SIG-M5 (cell line): ENCODE measurements around the gene KHNYN.

Experiments
- DNase-seq: peaks from one replicate; lab custom pipeline; 2025; lab: John Stamatoyannopoulos, UW

KHNYN gene

DNA sequence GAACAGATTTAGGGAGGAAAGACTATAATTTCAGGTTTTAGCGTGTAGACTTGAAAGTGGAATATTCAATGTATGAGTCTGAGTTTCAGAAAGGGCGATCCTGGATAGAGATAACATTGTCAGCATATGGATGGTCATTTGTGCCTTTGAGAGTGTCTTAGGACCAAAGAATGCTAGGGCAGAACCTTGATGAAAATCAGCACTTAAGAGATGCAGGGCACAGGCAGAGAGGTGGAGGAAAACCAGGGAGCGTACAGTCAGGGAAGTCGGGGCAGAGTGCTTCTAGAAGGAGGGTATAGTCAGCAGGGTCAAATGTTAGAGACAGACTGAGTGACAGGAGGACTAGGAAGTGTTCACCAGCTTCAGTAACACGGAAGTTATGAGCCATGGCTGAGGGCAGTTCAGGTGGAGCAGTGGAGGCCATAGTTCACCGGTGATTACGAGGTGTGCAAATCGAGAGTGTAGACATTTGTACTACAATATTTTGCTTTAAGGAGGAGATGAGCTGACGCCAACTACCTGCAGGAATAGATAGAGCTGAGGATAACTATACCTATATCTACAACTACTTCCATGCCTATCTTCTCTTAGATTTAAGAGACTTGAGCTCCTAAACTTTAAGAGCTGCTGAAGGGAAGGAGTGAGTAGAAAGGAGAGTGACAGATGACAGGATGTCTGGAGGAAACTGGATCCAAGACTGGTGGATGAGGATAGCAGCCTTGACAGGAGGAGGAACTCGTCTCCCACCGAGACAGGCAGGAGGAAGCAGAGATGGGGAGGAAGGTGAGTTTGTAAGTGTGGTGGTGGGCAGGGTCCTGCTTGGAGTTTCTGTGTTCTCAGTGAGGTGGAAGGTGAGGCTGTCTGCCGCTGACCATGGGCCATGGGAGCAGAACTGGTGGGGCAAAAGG, 6.8 kb upstream of the KHNYN start:
- DNase-seq: no peak

GRCh38 chr14:24425704-24426103, 4.0 kb upstream of the KHNYN start:
- no peak for DNase-seq

DNA sequence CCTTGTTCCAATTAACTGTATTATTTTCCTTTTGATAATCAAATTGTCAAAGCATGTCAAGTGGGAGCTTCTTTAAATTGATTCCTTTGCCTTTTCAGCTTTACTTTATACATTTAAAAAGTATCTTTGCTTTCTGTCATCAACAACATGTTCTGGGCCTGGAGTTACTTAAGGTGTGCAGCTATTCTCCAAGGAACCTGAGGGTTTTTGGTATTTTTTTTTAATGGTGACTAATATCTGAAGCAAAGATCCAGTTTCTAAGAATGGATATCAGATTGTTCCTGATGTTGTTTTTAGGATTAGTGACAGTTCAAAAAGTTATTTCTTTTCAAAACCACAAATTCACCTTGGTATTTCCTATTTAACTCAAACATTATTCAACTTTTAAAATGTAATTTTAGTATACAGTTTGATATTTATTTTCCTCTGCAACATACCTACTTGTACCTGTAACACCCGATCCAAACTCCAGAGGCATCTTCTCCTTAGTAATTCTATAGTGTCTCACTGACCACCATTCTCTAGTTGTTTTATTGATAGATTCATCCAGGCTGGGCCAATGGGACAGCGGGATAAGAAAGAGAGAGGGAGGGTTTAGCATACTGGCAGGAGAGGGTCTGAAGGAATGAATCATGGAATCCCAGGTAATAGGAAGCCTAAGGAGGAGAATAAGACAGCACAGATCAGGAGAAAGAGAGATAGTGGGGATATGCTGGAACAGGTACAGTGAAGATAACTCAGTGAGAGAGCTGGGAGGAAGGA, 3.4 kb upstream of the KHNYN start:
- DNase-seq: no peak

- DNase-seq: no peak
Observed at GRCh38 chr14:24426912-24427536, 2.7 kb upstream of the KHNYN start.

GRCh38 chr14:24427537-24428508, 1.9 kb upstream of the KHNYN start:
- DNase-seq: no peak

DNA sequence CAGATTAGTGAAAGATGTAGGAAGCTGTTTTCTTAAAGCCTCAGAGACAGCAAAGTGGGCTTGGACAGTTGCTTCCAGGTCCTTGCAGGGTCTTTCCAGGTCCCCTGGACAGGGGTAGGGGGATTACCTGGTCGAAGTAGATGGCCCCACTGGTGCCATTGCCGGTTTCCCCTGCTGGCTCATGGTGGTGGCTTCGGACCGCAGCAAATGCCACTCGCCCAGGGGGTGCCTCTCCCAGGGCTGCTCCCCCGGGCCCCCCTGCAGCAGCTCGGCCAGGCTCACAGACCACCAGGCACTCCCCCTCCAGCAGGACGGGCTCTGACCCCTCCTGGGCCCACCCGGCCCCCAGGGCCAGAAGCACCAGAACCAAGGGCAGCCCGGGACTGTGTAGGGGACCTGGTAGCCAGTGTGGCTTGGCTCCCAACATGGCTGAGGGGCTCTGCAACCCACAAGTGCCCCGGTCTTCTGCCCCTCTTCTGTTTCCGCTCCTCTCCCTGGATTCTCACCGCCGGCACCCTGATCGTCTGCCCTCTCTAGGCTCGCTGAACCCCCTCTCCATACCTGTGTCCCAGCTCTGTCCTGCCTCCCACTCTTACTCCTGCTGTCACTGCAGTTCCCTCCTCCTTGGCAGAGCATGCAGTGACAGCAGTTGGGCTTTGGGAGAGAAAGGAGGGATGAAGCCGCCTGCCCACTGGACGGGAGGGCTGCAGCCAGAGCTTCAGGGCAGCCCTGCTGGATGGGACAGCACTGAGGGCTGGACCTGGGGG, 943 bp upstream of the KHNYN start:
- no peak for DNase-seq

DNA sequence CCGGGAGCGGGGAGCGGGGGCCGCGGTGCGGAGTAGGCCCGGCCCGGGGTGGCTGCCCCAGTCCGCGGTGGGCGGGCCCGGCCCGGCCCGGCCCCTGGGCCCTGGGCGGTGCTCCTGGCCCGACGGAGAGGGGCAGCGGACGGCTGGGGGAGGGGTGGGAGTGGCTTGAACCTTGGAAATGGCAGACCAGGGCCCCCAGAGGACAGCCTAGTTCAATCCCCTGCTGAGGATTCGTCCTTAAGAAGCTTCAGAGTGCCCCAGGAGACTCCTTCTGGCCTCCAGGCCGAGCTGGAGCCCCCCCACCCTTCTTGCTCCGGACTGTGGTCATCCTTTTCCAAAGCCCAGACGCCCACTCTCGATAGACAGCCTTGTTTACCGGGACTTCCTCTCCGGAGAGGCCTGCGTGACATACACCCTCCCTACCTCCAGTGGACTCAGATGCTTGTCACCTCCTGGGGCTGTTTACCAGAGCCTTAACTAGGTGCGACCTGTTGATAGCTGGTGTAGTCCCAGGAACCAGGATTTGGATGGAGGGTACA, 458 bp downstream of the KHNYN start:
- DNase-seq: no peak

DNA sequence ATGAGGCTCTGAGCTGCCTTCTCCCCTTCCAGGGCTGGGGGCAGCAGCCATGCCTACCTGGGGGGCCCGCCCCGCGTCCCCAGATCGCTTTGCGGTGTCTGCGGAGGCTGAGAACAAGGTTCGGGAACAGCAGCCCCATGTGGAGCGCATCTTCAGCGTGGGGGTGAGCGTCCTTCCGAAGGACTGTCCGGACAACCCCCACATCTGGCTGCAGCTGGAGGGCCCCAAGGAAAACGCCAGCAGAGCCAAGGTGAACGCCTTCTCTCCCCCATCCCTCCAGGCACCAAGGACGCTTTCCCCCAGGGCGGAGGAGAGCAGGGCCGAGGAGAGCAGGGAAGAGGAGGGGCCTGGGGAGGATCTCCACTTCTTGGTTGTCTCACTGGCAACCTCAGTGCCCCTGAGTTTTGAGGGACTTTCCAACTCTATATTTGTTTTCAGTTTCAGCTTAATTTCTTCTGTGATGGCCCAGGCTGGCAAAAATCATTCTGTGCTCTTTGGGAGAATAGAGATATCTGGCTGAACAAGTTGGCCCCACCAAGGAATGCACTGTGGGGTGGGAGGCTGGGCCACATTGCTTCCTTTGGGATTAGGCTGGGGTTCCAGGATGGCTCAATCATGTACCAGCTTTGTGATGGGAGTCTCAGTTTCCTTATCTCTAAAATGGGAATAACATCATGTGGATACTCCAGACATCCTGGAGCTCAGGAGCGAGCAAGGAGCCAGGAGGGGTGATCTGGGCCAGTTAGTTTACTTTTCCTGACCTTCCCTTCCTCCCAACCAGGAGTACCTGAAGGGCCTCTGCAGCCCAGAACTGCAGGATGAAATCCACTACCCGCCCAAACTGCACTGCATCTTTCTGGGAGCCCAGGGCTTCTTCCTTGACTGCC, 1.2 kb downstream of the KHNYN start:
- no peak for DNase-seq

GRCh38 chr14:24431569-24432258, 2.0 kb downstream of the KHNYN start:
- DNase-seq: peak; percentile 25

DNA sequence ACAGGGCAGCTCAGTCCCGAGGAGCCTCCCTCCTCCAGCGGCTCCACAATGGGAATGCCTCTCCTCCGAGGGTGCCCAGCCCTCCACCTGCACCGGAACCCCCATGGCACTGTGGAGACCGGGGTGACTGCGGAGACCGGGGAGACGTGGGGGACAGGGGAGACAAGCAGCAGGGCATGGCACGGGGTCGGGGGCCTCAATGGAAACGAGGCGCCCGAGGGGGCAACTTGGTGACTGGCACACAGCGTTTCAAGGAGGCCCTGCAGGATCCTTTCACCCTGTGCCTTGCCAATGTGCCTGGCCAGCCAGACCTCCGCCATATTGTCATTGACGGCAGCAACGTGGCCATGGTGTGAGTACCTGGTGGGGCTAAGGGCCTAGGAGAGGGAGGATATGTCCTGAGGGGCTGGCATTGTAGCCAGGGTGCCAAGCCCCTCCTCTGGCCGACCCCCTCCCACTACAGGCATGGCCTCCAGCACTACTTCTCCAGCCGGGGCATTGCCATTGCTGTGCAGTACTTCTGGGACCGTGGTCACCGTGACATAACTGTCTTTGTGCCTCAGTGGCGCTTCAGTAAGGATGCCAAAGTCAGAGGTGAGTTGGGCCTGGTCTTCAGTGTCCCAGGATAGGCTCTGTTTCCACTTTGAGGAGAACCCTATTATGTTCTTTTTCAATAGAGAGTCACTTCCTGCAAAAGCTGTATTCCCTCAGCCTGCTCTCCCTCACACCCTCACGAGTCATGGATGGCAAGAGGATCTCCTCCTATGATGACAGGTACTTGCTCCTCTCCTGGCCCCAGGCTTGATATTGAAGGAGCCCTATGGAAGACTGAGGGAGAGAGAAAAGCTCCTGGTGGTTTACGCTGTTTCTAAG, 2.7 kb downstream of the KHNYN start:
- no peak for DNase-seq

- DNase-seq: no peak
Observed at GRCh38 chr14:24434036-24434435, 4.3 kb downstream of the KHNYN start.

DNA sequence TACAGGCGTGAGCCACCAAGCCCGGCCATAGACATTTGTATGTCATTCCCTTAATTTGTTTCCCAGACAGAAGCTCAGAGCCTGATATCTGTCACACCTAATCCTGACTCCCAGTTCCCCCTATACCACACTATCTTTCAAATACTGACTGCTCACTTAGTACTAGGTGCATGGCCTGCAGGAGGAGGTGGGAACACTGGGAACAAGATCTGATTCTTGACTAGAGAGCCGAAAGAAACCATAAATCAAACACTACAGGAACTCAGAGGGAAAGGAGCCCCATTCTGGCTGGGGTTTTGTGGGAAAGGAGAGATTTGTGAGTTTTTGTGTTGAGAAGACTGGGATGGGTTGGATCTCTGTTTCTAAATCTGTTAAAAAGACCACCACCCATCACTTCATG, 4.9 kb downstream of the KHNYN start:
- no peak for DNase-seq

GRCh38 chr14:24435192-24435810, 5.5 kb downstream of the KHNYN start:
- no peak for DNase-seq

- DNase-seq: no peak
Observed at GRCh38 chr14:24435998-24436354, 6.2 kb downstream of the KHNYN start.

DNA sequence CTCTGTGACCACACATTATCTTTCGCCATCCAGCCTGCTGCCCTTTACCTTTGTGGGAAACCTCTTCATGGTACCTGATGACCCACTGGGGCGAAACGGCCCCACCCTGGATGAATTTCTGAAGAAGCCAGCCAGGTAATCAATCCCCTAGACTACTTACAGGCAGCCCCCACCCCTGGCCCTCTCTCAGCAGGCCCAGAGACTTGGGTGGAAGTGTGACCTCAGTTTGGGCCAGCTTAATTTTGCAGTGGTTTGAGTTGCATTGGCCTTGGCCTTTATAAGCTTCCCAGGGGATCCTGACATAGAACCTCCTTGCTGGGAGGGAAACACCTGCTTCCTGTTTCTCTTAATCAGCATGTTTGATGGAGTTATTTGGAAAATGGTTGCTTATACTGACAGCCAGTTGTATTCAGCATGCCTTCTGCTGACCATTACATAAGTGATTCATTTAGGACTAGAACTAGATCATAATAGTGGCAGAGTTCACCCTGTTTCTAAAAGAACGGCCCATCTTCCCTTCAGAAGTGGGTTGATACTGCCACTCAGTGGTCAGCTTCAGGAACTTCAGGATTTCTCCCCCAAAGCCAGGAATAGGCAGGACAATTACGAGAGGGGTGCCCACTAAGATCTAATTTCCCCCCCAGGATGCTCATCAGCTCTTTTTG, 6.7 kb downstream of the KHNYN start:
- DNase-seq: peak; percentile 15

GRCh38 chr14:24437020-24437735, 7.4 kb downstream of the KHNYN start:
- DNase-seq: no peak
